ENCODE measurements around the gene EOLA1.
"Not testable (repeated sequence)": the region's sequence is repeated elsewhere in the genome, so short reads cannot be mapped to it uniquely, and the experiment has no call there.

Gene EOLA1

DNA sequence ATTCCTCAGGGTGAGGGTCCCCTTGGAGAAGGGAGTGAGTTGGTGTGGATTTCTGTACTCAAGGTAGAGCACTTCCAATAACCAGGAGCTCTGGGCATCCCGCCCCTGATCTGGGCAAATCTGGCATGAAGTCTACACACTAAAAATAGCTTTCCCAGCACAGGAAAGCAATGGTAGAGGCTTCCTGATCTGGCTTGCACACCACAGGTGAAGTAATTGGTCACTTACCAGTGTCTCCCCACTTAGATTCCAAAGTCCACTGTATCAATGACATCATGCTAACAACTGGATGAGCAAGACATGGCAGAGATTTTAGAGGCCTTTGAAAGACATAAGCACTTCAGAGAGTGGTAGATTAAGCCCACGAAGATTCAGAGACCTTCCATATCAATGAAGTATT is 17.9 kb upstream of the EOLA1 start:
- DNase-seq (ENCODE audit: insufficient read length, low spot score) (no peak), FAIRE-seq (no peak)
- TF ChIP-seq POLR2A (IDR thresholded peaks at IDR 0.05; ENCODE audit: low read depth, low read length): no peak

- not testable (repeated sequence) for DNase-seq (ENCODE audit: insufficient read length, low spot score)
- peak; percentile 91 for FAIRE-seq
Measured at GRCh38 chrX:149525389-149525788, 15.4 kb upstream of the EOLA1 start.

DNA sequence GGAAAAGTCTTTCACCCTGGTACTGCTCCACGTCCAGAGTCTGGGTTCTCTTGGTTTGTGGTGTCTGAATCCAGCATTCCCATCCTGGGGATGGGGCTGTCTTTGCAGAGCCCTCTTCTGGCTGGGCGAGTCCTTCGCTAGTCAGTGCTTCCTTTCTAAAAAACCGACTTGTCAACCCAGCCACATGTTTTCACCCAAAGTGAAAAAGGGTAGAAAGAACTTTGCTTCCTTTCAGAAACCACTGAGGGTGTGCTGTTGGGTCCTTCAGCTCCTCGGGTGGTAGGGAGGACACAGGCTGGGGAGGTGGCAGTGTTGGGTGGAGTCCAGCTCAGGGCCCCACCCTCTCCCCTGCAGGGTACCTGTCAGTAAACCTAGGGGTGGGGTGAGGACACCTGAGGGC is 14.9 kb upstream of the EOLA1 start:
- FAIRE-seq; DNase-seq (ENCODE audit: insufficient read length, low spot score): not testable (repeated sequence)

DNA sequence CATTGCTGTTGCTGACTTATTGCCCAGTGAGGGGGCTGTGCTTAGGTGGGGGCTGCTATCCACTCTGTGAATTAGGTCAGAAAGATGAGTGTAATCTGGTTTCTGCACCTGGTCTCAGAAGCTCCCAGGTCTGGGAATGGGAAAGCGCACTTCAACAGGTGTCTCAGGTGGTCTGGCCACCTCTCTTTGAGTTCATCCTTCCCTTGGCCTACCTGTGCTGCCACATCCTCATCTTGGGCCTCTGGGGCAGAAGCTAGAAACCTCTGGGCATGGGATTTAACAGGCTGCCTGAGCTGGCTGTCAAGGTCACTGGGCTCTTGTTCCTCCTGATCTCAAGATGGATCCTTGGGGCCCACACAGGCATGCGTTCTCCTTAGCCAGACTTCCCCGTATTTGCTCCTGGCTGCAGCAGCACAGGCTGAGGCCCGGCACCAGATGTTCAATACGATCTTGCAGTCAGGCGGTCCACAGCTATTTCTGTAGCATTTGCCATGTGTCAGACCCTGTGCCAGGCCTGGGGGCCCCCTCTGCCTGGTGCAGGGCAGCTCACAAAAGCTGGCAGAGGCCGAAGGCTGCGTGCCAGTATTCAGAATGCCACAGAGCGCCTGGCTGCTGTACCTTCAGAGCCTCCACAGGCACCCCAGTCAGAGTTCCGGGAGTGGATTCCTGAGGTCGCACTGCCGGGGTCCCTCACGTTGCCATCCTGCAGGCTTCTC is 14.3 kb upstream of the EOLA1 start:
- DNase-seq (ENCODE audit: insufficient read length, low spot score); FAIRE-seq: not testable (repeated sequence)

- FAIRE-seq (no peak), DNase-seq (ENCODE audit: insufficient read length, low spot score) (no peak)
- TF ChIP-seq POLR2A (IDR thresholded peaks at IDR 0.05; ENCODE audit: low read depth, low read length): no peak
Measured at GRCh38 chrX:149527705-149528104, 13.1 kb upstream of the EOLA1 start.

DNA sequence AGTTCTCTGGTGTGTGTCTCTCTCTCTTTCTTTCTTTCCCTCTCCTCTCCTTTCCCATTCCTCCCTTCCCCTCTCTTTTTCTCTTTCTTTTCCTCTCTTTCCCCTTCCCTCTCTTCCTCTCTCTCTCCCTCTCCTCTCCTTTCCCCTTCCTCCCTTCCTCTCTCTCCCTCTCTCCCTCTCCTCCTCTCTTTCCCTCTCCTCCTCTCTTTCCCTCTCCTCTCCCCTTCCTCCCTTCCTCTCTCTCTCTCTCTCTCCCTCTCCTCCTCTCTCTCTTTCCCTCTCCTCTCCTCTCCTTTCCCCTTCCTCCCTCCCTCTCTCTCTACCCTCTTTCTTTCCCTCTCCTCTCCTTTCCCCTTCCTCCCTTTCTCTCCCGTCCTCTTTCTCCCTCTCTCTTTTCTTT is 12.4 kb upstream of the EOLA1 start:
- FAIRE-seq (no peak), DNase-seq (ENCODE audit: insufficient read length, low spot score) (no peak)
- no peak for TF ChIP-seq POLR2A (IDR thresholded peaks at IDR 0.05; ENCODE audit: low read depth, low read length)

DNA sequence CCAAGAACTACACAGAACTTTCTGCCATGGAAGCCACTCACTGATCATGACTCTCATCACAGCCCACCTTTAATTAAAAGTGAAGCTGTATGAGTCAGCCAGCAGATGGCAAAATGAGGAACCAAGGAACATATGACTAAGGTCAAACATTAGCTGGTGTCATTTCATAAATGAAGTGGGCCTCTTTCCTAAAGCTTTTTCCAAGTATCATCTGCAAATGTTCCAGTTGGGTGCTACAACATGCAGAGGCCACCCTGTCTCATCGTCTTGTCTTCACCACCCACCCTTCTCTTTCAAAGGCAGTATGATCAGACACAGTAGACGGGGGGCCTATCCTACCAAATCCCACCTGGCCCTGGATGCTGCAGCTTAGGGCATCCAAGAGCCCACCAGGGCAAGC is 9.2 kb upstream of the EOLA1 start:
- DNase-seq (ENCODE audit: insufficient read length, low spot score) (no peak), FAIRE-seq (no peak)
- TF ChIP-seq POLR2A (IDR thresholded peaks at IDR 0.05; ENCODE audit: low read depth, low read length): no peak

DNA sequence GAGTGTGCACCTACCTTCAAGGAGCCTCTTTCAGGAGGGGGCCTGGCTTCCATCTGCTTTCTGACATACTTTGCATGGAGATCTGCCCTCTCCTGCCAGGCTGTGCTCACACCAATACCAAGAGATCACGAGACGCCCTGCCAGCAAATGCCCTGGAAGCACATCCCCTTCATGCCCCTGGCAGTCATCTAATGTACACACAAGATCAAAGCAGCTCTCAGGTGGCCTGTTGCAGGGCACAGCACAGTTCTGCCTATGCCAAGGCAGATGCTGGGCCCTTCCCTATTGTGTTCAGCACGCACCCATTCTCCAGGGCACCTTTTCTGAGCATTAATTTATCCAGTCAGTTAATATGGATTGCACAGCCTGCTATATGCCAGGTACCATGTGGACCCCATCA is 7.9 kb upstream of the EOLA1 start:
- not testable (repeated sequence) for FAIRE-seq

DNA sequence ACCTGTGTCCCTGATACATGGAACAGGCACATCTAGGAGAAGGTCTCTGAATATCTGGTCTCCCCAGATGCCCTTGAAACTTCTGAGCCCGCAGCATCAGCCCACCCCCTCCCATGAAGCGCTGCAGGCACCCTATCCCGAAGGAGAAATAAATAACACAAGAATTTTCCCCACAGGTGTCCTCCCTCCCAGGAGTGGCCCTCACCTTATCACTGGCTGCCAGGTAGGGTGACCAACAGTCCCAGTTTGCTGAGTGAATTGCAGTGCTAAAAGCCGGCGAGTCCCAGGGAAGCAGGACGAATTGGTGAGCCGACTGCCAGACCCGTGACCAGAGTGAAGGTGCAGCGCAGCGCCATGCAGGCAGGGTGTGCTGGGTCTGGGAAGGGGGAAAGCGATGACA is 6.8 kb upstream of the EOLA1 start:
- not testable (repeated sequence) for FAIRE-seq

More for the DNA sequence above, 7.9 kb upstream of the EOLA1 start:
- DNase-seq (ENCODE audit: insufficient read length, low spot score): not testable (repeated sequence)

DNA sequence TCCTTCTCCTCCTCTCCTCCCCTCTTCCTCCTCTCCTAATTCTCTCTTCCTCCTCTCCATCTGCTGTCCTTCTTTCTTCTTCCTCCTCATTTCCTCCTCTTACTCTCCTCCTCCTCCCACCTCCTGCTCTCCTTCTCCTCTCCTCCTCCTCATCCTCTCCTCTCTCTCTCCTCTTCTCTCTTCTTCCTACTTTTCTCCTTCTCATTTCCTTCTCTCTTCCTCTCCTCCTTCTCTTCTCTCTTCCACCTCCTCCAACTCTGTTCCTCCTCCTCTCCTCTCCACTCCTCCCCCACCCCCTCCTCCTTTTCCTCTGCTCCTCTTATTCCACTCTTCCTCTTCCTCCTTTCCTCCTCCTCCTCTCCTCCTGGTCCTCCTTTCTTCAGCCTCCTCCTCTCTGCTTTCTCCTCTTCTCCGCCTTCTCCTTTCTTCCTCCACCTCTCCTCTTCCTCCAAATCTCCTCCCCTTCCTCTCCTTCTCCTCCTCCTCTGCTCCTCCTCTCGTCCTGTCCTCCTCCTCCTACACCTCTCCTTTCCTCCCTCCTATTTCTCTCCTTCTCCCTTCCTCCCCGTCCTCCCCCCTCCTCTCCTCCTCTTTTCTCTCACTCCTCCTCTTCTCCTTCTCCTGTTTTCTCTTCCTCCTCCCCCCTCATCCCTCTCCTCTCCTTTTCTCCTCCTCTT is 5.7 kb upstream of the EOLA1 start:
- not testable (repeated sequence) for DNase-seq (ENCODE audit: insufficient read length, low spot score); FAIRE-seq

More for the DNA sequence above, 6.8 kb upstream of the EOLA1 start:
- not testable (repeated sequence) for DNase-seq (ENCODE audit: insufficient read length, low spot score)

- FAIRE-seq; DNase-seq (ENCODE audit: insufficient read length, low spot score): not testable (repeated sequence)
Measured at GRCh38 chrX:149537474-149537873, 3.3 kb upstream of the EOLA1 start.

GRCh38 chrX:149539283-149540130 is 1.3 kb upstream of the EOLA1 start:
- no peak for FAIRE-seq
- TF ChIP-seq POLR2A (IDR thresholded peaks at IDR 0.05; ENCODE audit: low read depth, low read length): peak; percentile 28; the same call in 1 of the 2 replicates
- DNase-seq (ENCODE audit: insufficient read length, low spot score): peak; percentile 59

DNA sequence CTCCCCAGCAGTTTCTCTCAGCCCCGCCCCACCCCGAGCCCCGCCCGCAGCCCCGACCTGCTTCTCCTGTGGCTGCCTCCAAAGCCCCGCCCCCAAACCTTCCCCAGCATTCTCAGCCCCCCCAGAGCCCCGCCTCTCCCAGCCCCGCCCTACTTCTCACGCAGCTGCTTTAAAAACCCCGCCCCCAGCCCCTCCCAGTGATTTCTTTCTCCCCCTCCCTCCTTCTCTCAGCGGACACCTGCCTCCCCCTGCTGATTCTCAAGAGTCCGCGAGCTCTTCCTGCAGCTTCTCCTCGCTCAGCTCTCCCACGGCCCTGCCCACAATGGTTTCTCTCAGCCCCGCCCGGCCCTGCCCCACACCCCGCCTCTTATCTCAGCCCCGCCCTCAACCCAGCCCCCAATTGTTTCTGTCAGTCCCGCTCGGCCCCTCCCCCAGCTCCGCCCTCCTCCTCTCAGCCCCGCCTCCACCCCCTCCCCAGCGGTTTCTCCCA is 636 bp upstream of the EOLA1 start:
- FAIRE-seq (no peak), DNase-seq (ENCODE audit: insufficient read length, low spot score) (peak; percentile 46)
- TF ChIP-seq POLR2A (IDR thresholded peaks at IDR 0.05; ENCODE audit: low read depth, low read length): no peak

DNA sequence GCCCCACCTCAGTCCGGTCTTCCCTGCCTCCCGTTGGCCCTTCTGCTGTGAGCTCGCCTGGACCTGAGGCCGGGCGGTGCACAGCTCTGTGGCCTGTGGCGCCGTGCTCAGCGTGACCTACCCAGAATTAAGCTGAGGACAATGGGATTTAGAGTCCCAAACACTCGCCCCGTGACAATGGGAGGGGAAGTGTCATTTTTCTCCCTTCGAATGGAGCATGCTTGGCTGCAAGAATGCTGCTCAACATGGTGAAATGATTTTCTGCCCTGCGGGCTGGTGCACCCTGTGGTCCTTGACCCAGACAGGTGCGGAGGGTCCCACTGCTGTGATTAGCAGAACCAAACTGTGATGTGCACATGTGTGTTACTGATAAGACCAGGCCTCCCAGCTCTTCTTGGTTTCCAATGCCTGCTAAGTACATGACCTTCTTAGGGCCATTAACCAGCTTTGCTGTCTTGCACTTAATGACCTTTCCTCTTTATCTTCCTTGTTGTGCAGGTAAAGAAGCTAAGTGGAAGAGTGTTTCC is 772 bp downstream of the EOLA1 start:
- TF ChIP-seq POLR2A (IDR thresholded peaks at IDR 0.05; ENCODE audit: low read depth, low read length): no peak
- FAIRE-seq (no peak), DNase-seq (ENCODE audit: insufficient read length, low spot score) (no peak)

- FAIRE-seq; DNase-seq (ENCODE audit: insufficient read length, low spot score): not testable (repeated sequence)
Measured at GRCh38 chrX:149545545-149546543, 5.0 kb downstream of the EOLA1 start.

DNA sequence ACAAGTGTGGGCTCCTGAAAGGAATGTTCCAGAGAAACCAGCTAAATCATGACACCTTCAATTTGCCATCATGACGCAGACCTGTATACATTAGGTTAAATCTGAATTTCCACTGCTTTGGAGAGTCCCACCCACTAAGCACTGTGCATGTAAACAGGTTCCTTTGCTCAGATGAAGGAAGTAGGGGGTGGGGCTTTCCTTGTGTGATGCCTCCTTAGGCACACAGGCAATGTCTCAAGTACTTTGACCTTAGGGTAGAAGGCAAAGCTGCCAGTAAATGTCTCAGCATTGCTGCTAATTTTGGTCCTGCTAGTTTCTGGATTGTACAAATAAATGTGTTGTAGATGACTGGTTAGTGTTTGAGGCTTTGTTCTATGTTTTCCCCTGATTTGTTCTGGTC is 6.2 kb downstream of the EOLA1 start:
- not testable (repeated sequence) for DNase-seq (ENCODE audit: insufficient read length, low spot score); FAIRE-seq

- DNase-seq (ENCODE audit: insufficient read length, low spot score); FAIRE-seq: not testable (repeated sequence)
Measured at GRCh38 chrX:149547782-149548181, 7.0 kb downstream of the EOLA1 start.

- FAIRE-seq; DNase-seq (ENCODE audit: insufficient read length, low spot score): not testable (repeated sequence)
Measured at GRCh38 chrX:149549701-149550100, 8.9 kb downstream of the EOLA1 start, which contains the start of gene HSFX3. Gene HSFX3 (minus strand): TSS chrX:149549924. CDS start chrX:149549852, 72 bp downstream.
